ENCODE data around the gene ZP2.
"Not testable (repeated sequence)": the region's sequence is repeated elsewhere in the genome, so short reads cannot be mapped to it uniquely, and the experiment has no call there.

ZP2 gene

DNA sequence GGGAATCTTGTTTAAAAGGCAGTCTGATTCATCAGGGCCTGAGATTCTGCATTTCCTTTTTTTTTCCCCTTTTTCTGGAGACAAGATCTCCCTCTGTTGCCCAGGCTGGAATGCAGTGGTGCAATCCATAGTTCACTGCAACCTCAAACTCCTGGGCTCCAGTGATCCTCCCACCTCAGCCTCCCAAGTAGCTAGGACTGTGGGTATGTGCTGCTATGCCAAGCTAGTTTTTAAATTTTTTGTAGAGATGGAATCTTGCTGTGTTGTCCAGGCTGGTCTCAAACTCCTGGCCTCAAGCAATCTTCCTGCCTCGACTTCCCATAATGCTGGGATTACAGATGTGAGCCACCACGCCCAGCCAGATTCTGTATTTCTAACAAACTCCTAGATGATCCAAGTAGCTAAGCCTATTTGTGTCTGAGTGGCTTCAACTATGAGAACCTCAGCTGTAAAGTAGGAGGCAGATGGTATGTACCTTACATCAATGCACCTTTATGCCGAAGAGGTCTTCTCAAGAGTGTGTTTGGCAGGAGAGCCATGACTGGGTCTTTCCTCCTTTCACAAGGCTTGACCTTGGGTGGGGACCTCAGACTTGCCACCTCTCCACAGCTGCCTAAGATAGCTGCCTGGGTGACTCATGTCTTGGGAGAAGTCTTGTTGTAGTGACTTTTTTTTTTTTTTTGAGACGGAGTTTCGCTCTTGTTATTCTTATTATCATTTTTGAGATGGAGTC, 42.0 kb downstream of the ZP2 start:
- no peak for DNase-seq

DNA sequence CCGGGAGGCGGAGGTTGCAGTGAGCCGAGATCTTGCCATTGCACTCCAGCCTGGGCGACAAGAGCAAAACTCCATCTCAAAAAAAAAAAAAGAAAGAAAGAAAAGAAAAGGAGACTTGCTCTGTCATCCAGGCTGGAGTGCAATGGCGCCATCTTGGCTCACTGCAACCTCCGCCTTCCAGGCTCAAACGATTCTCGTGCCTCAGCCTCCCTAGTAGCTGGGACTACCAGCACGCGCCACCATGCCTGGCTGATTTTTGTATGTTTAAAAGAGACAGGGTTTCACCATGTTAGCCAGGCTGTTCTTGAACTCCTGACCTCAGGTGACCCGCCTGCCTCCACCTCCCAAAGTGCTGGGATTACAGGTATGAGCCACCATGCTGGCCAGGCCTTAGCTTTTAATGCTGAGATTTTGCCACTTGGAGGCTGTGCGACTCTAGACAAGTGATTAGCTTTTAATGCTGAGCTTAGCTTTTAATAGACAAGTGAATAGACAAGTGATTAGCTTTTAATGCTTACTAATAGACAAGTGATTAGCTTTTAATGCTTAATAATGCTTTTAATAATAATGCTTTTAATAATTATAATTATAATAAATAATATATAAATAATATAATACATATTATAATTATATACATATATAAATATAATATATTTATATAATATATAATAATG, 43.3 kb downstream of the ZP2 start:
- no peak for DNase-seq

DNA sequence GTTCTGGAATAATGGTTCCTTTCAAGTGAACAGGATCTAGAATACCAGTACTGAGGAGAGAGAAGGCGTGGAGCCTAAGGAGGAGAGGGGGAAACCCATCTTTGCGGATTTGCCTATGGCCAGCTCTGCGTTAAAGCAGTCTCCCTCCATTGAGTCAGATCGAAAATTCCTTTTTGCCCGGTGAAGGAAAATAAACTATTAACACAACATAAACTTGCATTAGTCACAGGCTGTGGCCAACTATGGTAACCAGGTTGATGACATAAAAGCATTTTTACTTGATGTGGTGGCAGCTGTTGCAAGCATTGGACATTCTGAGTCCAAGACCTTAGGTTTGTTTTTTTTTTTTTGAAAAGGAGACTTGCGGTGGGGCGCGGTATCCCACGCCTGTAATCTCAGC, 44.0 kb downstream of the ZP2 start:
- no peak for DNase-seq

DNA sequence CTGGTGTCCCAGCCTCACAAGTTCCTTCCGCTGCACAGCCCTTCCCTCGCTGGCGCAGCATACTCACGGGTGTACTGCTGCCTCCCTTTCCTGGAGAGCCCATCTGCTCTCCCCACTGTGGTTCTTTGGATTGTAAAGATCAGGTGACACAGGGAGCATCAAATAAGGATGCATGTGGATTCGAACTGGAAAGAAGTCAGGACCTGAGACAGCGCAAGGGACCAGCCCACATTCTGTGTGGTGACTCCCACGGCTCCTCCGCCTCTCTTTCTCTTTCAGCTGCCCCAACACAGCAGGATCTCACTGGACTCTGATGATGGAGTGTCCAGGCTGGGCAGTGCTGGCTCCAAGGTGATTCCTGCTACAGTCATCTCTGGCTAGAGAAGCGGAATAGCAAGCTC, 44.8 kb downstream of the ZP2 start:
- DNase-seq: no peak

DNA sequence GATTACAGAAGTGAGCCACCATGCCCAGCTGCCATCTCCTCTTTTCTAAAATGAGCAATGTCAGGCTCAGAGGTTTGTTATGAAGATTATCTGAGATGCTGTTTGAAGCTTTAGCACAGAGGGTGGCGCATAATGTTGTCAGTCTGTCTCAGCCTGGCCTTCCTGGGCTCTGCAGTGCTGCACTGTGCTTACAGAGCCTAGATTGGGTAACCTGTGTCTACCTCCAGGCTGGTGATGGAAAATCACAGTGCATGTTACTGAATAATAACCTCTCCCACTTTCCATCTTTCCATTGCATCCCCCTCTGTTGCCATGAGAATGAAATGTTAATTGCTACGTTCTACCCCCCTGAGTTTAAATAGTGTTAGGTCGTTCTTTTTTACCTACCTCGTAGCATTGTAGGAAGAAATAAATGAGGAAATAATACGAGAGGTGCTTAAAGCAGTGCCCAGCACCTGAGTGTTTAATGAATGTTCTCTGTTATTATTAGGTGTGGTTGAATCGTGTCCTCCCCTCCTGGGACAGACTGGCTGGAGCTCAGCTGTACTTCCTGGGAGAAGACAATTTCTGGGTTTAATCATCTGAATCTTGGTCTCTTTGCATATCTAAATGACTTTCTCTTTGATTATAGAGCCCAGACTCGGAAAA, 46.7 kb downstream of the ZP2 start:
- DNase-seq: no peak

DNA sequence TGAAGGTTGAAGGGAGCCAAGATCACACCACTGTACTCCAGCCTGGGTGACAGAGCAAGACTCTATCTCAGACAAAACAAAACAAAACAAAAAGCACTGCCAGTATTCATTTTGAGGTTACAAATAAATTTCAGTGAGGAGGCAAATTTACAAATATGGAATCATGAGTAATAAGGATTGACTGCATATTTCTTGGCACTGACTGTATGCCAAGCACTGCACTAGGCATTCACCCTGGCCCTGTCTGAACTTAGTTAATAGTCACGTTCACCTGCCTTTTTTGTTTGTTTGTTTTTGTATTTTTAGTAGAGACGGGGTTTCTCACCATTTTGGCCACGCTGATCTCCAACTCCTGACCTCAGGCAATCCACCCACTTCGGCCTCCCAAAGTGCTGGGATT, 47.8 kb downstream of the ZP2 start:
- no peak for DNase-seq

DNA sequence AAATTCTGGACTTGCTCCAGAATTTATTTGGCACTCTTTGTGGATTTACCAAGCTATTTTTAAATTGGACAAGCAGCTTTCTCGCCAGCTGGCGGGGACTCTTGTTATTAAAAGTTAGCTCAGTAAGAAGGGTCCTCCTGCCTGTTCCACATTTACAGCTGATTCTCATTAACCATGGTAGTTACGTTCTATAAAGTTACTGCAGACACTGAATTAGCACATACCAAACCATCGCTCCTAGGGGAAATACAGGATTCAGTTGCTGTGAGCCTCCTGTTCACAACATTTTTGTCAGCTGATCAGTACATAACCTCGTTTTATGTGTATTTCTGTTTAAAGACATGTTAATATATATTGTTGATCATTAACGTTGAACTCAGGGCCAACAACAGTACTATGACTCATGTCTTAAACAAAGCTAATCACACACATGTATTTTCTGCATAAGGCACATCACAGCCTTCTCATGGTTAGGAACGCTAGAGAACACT, 48.7 kb downstream of the ZP2 start:
- DNase-seq: no peak

DNA sequence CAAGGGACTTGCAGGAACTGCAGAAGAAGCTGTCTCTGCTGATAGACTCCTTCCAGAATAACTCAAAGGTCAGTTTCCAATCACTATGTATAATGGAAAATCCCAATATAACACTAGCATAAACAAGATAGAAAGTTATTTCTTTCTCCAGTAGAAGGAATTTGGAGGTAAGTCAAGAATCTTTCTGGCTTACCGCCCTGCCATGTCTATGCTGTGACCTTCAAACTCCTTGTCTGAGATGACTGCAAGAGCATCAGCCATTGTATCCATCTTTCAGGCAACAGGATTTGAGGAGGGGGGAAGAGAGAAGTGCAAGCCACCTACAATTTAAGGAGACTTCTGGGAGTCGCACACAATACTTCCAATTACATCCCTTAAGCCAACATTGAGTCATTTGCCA, 50.2 kb downstream of the ZP2 start:
- no peak for DNase-seq

DNA sequence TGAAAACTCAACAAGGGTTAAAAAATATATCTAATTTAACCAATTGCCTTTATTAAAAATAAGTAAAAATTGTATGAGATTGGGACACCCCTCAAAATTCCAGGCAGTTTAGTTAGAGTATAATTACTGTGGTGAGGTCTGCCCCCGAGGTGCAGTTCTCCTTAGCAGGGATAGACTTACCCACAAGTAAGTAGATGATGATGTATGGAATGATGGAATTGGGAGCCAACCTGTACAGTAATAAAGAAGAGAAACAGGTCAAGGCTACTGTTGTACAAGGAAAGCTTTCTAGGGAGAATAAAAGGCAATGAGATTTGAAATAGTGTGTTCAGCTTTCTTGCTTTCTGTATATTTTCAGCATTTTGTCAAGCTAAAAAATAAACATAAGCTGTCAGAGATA, 51.1 kb downstream of the ZP2 start:
- no peak for DNase-seq

DNA sequence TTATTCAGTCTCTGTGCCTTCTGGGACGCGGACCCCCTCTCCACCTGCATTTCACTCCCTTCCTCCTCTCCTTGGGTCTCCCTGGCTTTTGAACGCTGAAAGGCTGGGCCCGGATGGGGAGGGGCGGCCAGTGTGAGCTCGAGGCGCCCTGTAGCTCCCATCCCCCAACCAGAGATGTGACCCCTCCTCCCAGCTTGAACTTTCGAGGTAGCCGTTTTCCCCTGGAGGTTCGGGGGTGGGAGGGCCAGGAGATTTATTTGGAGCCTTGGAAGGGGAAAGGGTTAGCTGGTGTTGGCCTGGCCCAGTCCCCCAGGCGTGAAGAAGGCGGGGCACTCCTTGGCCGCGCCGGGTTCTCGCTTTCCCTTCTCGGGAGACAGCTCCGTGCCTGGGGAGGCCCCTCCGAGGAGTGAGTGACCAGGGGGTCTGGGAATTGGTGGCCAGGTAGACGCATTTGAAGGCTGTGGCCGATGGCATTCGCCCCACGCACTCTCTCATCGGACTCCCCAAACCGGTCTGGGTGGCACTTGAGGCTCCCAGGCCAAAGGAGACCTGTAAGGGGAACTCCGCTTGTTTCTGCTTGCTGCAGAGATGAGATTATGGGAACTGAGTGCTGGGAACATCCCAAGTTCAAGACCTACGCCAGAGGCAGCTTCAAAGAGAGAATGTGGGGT, 52.0 kb downstream of the ZP2 start:
- no peak for DNase-seq

DNA sequence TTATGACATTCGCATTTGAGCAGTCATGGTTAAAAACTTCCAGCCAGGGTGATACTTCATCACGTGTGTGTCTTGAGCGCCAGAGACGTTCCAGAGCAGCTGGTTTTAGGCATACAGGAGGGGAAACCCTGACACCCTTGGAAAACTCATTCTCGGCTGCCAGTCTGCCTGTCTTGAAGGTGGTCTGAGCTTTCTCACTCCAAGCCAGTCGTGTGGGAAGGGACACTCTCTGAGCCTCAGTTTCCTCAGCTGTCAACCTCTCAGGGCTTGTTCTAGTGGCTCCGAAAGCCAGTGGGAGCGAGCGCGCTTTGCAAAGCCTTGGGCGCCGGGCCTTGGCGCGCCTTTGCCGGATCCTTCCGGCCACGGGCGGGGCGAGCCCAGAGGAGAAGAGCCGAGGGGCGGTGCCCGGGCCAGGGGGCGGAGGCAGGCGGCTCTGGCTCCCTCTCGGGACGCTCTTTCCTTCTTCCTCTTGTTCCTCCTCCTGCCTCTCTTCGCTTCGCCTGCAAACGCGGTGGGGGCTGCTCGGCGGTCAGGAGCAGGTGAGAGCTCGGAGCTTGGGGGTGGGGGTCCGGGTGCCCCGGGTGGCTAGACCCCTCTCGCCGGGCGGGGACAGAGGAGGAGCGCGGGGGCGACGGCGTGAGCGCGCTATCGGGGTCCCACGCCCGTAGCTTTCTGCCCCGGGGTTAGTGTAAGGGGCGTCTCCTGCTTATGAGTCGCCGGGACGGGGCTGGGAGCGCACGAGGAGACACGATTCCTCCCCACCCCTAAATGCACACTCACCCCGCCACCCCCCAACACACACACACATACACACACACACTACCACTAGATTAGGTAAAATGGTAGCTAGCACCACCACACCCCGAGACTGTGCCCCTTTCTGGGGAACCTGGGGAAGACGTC, 52.9 kb downstream of the ZP2 start, which contains the start of gene LDAF1:
LDAF1 (plus strand) TSS at position 467 of the 903 bp plus-strand sequence. CDS start 2,509 bp downstream, outside the sequence.
- no peak for DNase-seq

DNA sequence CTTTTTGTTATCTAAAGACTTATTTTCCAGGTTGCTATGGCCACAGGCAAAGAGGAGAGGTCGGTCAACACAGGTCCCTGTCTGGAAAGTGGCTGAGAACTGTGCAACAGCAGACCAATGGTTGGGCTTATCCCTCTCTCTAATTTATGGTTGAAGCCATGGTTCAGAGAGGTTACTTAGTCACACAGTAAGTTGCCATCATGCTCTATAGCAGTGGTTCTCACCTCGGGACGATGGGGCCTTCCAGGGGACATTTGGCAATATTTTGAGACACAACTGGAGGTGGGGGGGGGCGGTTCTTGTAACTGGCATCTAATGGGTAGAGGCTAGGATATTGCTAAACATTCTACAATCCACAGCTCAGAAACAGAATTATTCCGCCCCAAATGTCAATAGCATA, 53.7 kb downstream of the ZP2 start:
- DNase-seq: no peak

DNA sequence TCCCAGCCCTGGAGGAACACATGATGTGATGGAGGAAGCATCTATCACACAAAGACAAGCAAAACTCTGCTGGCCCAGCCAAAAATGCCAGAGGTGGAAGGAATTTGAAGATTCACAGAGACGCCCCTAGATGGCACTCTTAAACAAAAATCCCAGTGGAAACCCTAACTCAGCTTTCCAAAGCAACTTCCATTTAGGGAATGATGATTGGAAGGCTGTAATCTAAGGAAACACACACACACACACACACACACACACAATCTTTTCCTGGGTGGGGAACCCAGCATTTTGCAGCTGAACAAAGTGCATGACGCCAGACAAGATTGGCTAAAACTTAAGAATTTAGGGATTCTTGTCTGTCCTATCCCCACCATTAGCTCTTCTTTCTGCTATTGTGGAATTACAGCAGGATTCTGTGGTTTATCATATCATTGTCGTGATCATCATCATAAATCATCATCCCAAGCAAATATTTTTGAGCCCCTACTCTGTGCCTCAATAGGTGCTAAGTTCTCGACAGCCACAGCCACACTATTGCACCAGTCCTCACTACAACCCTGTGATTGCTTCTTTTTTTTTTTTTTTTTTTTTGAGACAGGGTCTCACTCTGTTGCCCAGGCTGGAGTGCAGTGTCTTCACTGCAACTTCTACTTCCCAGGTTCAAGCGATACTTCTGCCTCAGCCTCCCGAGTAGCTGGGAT, 54.5 kb downstream of the ZP2 start:
- no peak for DNase-seq

DNA sequence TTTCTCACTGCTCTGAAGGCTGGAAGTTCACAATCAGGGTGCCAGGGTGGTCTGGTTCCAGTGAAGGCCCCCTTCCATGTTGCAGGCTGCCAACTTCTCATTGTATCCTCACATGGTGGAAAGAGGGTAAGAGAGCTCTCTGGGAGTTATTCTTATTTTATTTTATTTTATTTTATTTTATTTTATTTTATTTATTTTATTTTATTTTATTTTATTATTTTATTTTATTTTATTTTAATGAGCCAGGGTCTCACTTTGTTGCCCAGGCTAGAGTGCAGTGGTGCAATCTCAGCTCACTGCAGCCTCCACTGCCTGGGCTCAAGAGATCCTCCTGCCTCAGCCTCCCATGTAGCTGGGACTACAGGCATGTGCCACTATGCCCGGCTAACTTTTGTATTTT, 55.4 kb downstream of the ZP2 start:
- not testable (repeated sequence) for DNase-seq

DNA sequence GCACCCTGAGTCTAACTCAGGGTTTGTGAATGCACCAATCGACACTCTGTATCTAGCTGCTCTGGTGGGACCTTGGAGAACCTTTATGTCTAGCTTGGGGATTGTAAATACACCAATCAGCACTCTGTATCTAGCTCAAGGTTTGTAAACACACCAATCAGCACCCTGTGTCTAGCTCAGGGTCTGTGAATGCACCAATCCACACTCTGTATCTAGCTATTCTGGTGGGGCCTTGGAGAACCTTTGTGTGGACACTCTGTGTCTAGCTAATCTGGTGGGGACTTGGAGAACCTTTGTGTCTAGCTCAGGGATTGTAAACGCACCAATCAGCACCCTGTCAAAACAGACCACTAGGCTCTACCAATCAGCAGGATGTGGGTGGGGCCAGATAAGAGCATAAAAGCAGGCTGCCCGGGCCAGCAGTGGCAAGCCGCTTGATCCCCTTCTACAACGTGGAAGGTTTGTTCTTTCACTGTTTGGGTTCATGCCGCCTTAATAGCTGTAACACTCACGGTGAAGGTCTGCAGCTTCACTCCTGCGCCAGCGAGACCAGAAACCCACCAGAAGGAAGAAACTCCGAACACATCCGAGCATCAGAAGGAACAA, 58.1 kb downstream of the ZP2 start:
- DNase-seq: not testable (repeated sequence)

DNA sequence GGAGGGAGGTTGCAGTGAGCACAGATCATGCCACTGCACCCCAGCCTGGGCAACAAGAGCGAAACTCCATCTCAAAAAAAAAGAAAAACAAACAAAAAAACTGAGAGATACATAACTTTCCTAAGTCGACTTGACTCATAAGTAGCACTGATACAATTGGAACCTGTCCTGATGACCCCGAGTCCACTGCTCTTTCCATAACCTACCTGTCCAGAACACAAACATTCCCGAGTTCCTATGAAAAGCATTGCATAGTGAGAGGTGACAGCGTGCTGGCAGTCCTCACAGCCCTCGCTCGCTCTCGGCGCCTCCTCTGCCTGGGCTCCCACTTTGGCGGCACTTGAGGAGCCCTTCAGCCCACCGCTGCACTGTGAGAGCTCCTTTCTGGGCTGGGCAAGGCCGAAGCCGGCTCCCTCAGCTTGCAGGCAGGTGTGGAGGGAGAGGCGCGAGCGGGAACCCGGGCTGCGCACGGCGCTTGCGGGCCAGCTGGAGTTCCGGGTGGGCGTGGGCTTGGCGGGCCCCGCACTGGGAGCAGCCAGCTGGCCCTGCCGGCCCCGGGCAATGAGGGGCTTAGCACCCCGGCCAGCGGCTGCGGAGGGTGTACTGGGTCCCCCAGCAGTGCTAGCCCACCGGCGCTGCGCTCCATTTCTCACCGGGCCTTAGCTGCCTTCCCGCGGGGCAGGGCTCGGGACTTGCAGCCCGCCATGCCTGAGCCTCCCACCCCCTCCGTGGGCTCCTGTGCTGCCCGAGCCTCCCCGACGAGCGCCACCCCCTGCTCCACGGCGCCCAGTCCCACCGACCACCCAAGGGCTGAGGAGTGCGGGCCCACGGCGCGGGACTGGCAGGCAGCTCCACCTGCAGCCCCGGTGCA, 59.0 kb downstream of the ZP2 start:
- not testable (repeated sequence) for DNase-seq

DNA sequence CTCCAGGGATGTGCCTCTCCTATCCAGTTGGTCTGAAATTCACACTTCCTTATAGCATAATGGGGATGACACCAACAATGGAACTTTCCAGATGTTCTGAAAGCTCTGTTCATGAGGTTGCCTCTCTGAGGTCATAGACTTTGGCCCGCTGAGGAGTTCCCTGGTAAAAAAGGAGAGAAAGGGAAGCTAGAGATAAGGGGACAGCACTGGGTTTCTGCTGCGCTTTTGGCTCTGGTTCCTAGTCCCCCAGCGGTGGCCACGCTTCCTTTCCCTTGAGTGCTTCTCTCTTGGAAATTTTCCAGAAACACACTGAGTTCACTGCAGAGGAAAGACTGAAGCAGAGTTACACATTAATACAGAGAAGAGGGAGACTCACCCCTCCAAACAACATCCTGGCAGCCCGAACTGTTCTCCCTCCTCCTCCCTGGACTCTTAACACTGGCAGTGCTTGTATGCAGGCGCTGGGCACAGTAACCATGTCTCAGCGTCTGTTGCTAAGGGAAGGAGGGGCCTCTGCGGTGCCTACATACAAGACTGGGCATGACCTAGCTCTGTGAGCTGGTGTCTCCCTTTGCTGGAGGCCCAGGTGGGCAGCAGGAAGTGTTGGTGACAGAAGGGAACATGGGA, 60.9 kb downstream of the ZP2 start, which contains the start of gene DNAH3:
DNAH3 (minus strand) TSS at position 472 of the 627 bp plus-strand sequence. CDS start 527 bp downstream, outside the sequence.
- no peak for DNase-seq

All from cortex of kidney (tissue), 1 donor.